NT2/D1 (cell line): ENCODE results near the gene DENND5A.
"Not testable (repeated sequence)": the region's sequence is repeated elsewhere in the genome, so short reads cannot be mapped to it uniquely, and the experiment has no call there.

Experiments used
- YY1 ChIP-seq: IDR thresholded peaks from 2 replicates; pipeline ENCODE4 v1.6.1; 2011; ENCODE audit not compliant: insufficient read length, insufficient read depth
- ZNF274 ChIP-seq: IDR thresholded peaks from 2 replicates; pipeline ENCODE4 v1.6.1; 2011; ENCODE audit warnings: mild to moderate bottlenecking, low read depth, low read length

DNA sequence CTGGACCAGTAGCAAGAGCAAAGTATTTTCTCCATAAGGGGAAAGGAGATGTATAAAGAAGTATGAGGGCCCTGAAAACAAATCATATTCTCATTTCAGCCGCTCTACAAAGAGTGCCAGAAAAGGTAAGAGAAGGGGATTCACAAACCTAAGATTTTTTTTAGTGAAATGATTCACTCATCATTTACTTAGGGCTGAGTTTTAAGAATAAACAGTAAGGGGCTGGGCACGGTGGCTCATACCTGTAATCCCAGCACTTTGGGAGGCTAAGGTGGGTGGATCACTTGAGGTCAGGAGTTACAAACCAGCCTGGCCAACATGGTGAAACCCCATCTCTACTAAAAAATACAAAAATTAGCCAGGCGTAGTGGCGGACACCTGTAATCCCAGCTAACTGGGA lies 55.5 kb downstream of the DENND5A start:
- not testable (repeated sequence) for TF ChIP-seq YY1, ZNF274
